ENCODE measurements around the gene C3orf52. TPM values are rescaled to one million over a fixed set of nuclear protein-coding genes. Genes with fewer than 3 reads are reported as not detected.
A peak's percentile ranks its signal among the peaks of the same experiment; 100 is the strongest.
"Not testable (repeated sequence)": the region's sequence is repeated elsewhere in the genome, so short reads cannot be mapped to it uniquely, and the experiment has no call there.

Gene C3orf52, protein sequence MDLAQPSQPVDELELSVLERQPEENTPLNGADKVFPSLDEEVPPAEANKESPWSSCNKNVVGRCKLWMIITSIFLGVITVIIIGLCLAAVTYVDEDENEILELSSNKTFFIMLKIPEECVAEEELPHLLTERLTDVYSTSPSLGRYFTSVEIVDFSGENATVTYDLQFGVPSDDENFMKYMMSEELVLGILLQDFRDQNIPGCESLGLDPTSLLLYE
- 11.8 and 18.6 TPM in 2 replicates for total RNA-seq
- 2.5 TPM for polyA plus RNA-seq (2012)

- peak; percentile 84 for DNase-seq (ENCODE audit: low read depth)
Observed at GRCh38 chr3:112086076-112086854, at the start of gene C3orf52. TSS of gene C3orf52 (plus strand) at chr3:112086389. CDS start at chr3:112086408, 19 bp downstream.

GRCh38 chr3:112037194-112037593 lies 49.0 kb upstream of the C3orf52 start:
- not testable (repeated sequence) for DNase-seq (ENCODE audit: low read depth)

DNA sequence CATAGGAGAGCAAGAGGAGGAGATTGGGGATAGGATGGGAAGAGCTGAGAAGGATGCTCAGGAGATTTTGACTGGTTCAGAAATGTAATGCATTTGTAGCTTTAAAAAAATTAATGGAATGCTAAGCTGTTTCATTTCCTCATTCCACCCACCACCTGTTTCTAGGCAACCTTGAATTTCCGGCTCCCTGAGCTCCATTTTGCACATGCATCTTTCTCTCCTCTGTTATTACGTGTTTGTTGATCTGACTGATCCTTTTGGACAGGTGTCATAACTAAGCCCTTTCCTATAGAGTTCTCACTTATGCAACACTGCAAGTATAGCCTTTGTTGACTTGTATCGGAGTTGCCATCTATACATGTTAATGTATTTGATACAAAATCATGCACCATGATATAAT lies 47.3 kb upstream of the C3orf52 start:
- peak; percentile 24 for DNase-seq (ENCODE audit: low read depth)

DNA sequence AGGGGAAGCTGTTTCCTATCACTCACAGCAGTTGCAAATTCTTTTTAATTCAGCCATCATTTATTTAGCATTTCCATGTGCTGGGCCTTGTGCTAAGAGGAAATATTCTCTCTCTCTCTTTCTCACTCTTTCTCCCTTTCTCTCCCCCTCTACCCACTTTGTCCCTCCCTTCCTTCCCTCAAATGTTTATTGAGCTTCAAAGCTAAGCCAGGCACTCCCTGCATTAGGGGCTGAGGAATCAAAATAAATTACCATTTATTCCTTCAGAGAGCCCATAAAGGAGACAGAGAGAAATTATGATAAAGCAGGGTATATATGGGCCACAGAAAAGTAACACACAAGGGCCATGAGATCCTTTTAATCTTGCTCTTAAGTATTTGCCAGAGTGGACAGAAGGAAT lies 44.9 kb upstream of the C3orf52 start:
- no peak for DNase-seq (ENCODE audit: low read depth)

- no peak for DNase-seq (ENCODE audit: low read depth)
Observed at GRCh38 chr3:112042842-112043280, 43.3 kb upstream of the C3orf52 start.

DNA sequence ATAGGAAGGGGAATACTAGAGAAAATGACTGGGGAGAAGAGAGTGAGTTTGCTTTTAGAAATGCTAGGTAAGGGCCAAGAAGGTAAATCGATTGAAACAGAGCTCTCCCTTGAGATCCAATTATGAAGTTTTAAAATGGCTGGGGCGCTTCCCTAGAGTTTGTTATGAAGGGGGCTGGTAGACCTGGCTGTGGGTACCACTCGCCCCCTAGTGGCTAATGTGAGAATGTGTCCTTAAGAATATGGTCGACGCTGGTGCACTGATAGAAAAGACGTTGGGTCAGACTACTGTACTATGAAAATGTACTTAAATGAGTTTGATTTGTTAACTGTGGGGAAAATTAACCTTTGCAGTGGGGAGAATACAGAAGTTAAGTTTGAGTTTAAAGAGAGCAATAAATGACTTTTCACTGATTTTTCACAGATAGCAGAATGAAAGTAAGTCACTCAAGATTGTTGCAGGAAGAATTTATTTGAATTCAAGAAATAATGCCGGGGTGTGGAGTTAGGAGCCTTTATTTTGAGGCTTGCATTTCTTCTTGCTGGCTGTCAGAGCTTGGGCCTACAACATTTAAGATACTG lies 42.5 kb upstream of the C3orf52 start:
- peak; percentile 78 for DNase-seq (ENCODE audit: low read depth)

GRCh38 chr3:112046599-112046998 lies 39.6 kb upstream of the C3orf52 start:
- DNase-seq (ENCODE audit: low read depth) = no peak

DNA sequence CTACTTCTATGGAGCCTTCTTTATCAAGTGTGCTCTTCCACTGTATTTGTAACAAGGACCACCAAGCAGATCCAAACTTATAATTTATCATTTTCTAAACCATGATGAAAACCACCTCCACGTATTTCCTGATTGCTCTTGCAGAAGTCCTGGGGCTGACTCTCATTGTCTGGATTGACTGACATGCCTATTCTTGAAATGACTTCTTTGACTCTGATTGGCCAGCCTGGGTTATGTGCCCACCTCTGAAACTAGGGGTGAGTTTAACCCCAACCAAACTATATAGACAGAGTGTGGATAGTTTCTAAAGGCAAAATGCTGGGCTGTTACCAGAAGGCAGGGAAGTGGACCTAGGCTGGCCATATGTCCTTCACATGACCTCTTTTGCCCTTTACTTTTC lies 38.9 kb upstream of the C3orf52 start:
- DNase-seq (ENCODE audit: low read depth) = no peak

- no peak for DNase-seq (ENCODE audit: low read depth)
Observed at GRCh38 chr3:112048911-112049310, 37.3 kb upstream of the C3orf52 start.

DNA sequence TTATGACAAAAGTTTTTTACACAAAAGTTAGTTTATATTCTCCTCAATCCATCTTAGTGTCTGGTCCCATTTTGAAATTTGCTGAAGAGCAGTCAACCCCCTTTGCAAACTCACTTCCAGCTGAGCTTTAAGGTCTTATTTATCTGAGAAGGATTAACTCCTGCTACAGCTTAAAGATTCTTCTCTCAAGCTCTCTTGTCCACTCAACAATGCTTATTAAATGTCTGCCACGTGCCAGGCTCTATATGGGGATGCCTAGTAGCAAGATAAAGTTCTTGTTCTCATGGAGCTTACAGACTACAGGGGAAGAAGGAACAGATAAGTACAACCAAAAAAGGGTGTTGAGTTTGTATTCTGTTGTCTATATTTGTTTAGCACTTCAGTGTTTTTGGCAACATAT lies 33.0 kb upstream of the C3orf52 start:
- no peak for DNase-seq (ENCODE audit: low read depth)

- DNase-seq (ENCODE audit: low read depth) = no peak
Observed at GRCh38 chr3:112056451-112056929, 29.7 kb upstream of the C3orf52 start.

DNA sequence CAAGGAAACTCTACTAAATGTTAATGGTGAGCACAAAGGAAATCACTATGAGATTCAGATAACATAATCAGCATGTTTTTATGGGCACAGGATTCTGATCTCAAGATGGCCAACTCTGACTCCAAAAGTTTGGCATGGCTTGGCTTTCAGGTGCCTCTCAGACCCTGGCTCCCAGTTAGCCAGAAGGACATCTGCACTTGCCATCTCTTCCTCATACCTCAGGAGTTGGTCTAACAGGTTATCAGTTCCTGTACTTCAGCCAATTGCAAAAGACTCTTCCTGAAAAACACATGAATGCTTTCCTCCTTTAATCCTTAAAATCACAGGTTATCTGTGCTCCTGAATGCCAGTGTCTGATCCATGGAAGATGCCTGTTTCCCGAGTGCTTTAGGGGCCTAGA lies 26.7 kb upstream of the C3orf52 start:
- DNase-seq (ENCODE audit: low read depth) = no peak

GRCh38 chr3:112061152-112061551 lies 25.0 kb upstream of the C3orf52 start:
- DNase-seq (ENCODE audit: low read depth) = no peak

- DNase-seq (ENCODE audit: low read depth) = not testable (repeated sequence)
Observed at GRCh38 chr3:112072387-112073060, 13.7 kb upstream of the C3orf52 start.

GRCh38 chr3:112074006-112074405 lies 12.2 kb upstream of the C3orf52 start:
- no peak for DNase-seq (ENCODE audit: low read depth)

DNA sequence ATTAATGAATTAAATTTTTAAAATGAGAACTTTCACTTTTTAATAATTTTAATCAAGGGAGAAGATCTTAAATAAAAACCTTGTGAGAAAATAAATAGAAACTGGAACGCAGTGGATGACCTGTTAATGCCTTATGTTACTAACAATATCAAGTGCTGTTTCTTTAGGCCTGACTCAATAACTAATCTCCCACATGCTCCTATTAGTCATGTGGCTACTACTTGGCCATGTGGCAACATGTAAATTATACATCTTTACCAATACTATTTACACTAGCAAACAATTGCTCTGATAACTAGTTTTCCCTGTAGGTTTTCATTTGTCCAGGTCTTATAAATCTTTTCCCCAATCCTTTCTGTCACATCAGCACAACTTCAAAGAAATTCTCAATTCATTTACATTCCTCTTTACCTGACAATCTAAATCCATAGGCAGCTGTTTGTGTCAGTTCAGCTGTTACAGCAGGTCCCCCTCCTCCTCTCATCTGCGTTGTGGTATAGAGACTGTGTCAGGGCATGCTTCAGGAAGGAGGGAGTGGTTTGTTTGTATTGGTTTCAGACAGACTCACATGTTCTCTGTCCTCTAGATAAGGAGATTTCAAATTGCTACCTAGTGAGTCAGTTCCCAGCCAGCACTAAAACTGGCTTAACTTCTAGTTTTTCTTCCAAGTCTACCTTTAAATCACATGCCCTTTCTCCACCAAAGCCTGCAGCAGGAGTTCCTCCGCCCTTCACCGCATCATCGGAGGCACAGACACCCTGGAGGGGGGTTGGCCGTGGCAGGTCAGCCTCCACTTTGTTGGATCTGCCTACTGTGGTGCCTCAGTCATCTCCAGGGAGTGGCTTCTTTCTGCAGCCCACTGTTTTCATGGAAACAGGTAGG lies 11.3 kb upstream of the C3orf52 start:
- peak; percentile 77 for DNase-seq (ENCODE audit: low read depth)

- no peak for DNase-seq (ENCODE audit: low read depth)
Observed at GRCh38 chr3:112078125-112079083, 7.8 kb upstream of the C3orf52 start.

- DNase-seq (ENCODE audit: low read depth) = no peak
Observed at GRCh38 chr3:112083239-112083638, 3.0 kb upstream of the C3orf52 start.

DNA sequence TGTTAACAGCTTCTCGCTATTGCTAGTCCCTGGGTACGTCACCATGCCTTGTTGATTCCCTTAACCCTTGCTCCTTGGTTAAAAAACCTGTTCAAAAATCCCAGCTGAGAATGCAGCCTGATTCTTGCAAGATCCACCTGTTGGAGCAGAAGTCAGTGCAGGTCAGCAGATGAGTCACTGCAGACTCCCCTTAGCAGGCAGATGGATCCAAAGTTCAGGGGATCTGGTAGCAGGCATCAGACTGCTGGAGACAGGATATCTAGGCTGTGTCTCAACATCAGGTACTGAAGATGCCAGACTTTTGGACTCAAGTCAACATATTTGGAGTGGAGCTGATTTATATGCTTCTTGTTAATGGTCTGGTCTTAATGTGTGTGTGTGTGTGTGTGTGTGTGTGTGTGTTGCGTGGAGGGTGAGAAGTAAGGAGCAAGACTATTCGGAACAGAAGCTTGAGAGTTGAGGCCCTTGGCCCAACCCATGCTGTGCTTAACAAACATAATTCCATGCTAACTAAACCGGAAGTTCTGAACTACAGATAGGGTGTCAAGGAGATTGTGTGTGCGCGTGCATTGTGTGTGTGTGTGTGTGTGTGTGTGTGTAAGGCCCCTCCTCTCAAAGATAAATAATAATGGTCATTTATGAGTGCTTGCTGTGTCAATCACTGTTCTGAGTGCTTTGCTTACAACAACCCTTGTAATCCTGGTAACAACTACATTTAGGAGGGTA lies 1.0 kb upstream of the C3orf52 start:
- DNase-seq (ENCODE audit: low read depth) = peak; percentile 47

Data from myocyte (in vitro differentiated cells).